Adrenal gland (tissue), 12 donors: ENCODE data around the gene METTL16. TPM values are rescaled to one million over a fixed set of nuclear protein-coding genes. Genes with fewer than 3 reads are reported as not detected.

Experiments used
- DNase-seq, 7 donors: peaks; one replicate each; pipeline ENCODE4 v3.0.0-alpha.2; 2019 to 2020
- H3K27ac ChIP-seq, 5 donors: fragments of 200-600 bp; sonication (generic) in 4 of 5; 1 replicate in 3 of 5; 2 replicates in 2 of 5; pipeline versions ENCODE4 v1.5.1 to v1.8.0; 2016 to 2020; ENCODE audit warnings: mild to moderate bottlenecking in 1 of 5
- H3K27me3 ChIP-seq: fragments of 200-600 bp; 2 replicates; pipeline ENCODE4 v1.8.0; 2021
- H3K36me3 ChIP-seq, 2 donors: fragments of 200-600 bp; replicated peaks in 1 of 2; 1 replicate in 1 of 2; 2 replicates in 1 of 2; pipeline versions ENCODE4 v1.5.1 to v1.8.0; 2018 to 2022
- H3K4me1 ChIP-seq, 2 donors: fragments of 200-600 bp; replicated peaks in 1 of 2; 1 replicate in 1 of 2; 2 replicates in 1 of 2; pipeline versions ENCODE4 v1.5.1 to v1.8.0; 2018 to 2021
- H3K4me3 ChIP-seq, 4 donors: fragments of 200-600 bp; sonication (generic) in 3 of 4; one replicate each; pipeline ENCODE4 v1.5.1; 2016 to 2018
- H3K9me3 ChIP-seq, 3 donors: fragments of 200-600 bp; sonication (generic) in 1 of 3; replicated peaks in 1 of 3; 1 replicate in 2 of 3; 2 replicates in 1 of 3; pipeline versions ENCODE4 v1.5.1 to v1.8.0; 2016 to 2021
- POLR2A ChIP-seq, 2 donors: fragments of 450-650 bp; IDR thresholded peaks; one replicate each; pipeline ENCODE4 v1.6.1; 2017; ENCODE audit warnings: antibody characterized with exemption in 2 of 2, mild to moderate bottlenecking in 2 of 2, moderate library complexity in 1 of 2
- WGBS, 4 donors: extraction: QIAGEN DNeasy Blood & Tissue Kit in 2 of 4; methylation state at CpG; one replicate each; pipeline versions ENCODE4 v1.1.5 to v1.1.7; 2013 to 2017; 5-methylcytosine and 5-hydroxymethylcytosine counted together
- intact Hi-C, 2 donors: fragments of 100-400 bp; cut with DNase I; formaldehyde crosslinking; loops; one replicate each; pipeline versions ENCODE4 v1.14.1 to v1.15.0; 2022 to 2023
- polyA plus RNA-seq, 3 donors: library from polyadenylated mRNA; stranded (reverse); fragments of 200-250 nt in 2 of 3; fragments of 350-450 nt in 1 of 3; fragmentation: Illumina TruSeq in 1 of 3; extraction: RNeasy Lipid Tissue Mini Kit (QIAGEN cat#74804) in 1 of 3; gene quantifications; one replicate each; pipeline ENCODE4 v1.2.3, GENCODE V29; 2013 to 2014
- total RNA-seq, 9 donors: library from RNA; depleted of rRNA in 4 of 9; stranded (reverse); fragments of >200 nt in 4 of 9; fragments of 120-200 nt in 1 of 9; fragmentation: NEBNext Ultra II Directional in 1 of 9; extraction: Animal tissue kit (Norgen Biotek cat#: 25700) in 1 of 9; gene quantifications; one replicate each; pipeline versions ENCODE4 v1.1.0 to v1.2.4, GENCODE V29; 2013 to 2023
- TF ChIP-seq, protein P1 (sequence below), 6 experiments: fragments of 450-650 bp in 4 of 6; fragments of 200-600 bp in 2 of 6; sonication (generic) in 1 of 6; IDR thresholded peaks; 1 replicate in 5 of 6; 2 replicates in 1 of 6; pipeline versions ENCODE4 v1.5.1 to v1.8.0; 2016 to 2021; ENCODE audit warnings: antibody characterized with exemption in 6 of 6, mild to moderate bottlenecking in 2 of 6, moderate library complexity in 1 of 6
- donor health status: healthy with polysubstance abuse.
- donor health status: Bipolar disorder and iron deficiency.
- donor health status: DM: yes; HTN: yes; CAD: no.
- donor health status: DM: no; HTN: no; CAD: no.
- donor health status: DM: no; HTN: no; CAD: no.
- donor health status: DM: yes; HTN: yes; CAD: no.

The METTL16 gene
- total and polyA plus RNA-seq, 12 donors: 15.3 to 94.7 (median 33.2) TPM

DNA sequence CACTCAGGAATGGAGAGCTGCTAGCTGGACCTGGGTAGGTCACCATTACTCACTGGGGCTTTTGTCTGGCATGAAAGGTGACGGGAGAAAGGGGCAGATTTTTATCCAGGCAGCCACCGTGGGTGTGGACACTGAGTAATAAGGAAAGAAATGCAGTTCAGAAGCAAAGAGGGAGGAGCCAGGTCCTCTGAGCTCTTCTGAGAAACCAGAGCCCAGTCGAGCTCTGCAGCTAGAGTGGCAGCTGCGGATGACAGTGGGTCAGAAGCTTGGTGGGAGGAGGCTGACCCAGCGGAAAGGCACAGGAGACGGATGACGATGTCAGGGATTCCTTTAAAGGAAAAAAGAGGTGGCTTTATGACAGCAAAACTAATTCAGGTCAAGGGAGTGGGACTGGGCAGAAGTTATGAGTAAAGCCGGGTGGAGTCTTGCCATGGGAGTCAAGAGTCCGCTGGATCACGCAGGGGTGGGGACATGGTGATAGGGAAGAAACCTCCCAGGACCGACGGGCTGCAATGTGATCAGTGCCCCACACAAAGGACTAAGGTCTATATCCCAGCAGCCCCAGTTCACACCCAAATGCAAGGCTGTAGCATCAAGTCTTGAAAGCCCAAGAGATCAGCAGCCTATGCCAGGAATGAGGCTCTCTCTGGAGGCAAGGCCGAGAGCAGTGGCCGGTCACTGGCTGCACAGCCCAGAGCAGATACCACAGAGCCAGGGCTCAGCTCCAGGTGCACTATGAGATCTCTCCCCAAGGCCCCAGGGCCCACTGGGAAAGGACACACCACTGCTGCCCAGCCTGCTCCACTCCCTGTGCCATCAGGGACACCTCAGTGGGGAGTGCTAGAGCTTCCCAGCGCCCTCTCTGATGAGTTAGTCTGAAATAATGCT, 104.5 kb downstream of the METTL16 start:
- DNase-seq: peak; percentile 86 to 96 (median 93)
- peak overlapping the region in 1 of 4 donors; percentile 12 for H3K4me3 ChIP-seq
- H3K36me3 ChIP-seq: no peaks in the 10 kb centered on the region
- H3K9me3 ChIP-seq: no peaks in the 10 kb centered on the region
- H3K27ac ChIP-seq: peak overlapping the region; percentile 80 to 97 (median 94)
- WGBS, 4 donors: 21 to 35% (median 31%) methylated on average over 15 of the region's 15 CpGs
- no peaks in the 10 kb centered on the region for H3K27me3 ChIP-seq
- H3K4me1 ChIP-seq: peaks cover 18 to 46% of the 10 kb centered on the region in 2 donors
- TF ChIP-seq POLR2A (IDR thresholded peaks at IDR 0.05): peak in 1 of 2 donors; percentile 81
- TF ChIP-seq, protein P1, sequence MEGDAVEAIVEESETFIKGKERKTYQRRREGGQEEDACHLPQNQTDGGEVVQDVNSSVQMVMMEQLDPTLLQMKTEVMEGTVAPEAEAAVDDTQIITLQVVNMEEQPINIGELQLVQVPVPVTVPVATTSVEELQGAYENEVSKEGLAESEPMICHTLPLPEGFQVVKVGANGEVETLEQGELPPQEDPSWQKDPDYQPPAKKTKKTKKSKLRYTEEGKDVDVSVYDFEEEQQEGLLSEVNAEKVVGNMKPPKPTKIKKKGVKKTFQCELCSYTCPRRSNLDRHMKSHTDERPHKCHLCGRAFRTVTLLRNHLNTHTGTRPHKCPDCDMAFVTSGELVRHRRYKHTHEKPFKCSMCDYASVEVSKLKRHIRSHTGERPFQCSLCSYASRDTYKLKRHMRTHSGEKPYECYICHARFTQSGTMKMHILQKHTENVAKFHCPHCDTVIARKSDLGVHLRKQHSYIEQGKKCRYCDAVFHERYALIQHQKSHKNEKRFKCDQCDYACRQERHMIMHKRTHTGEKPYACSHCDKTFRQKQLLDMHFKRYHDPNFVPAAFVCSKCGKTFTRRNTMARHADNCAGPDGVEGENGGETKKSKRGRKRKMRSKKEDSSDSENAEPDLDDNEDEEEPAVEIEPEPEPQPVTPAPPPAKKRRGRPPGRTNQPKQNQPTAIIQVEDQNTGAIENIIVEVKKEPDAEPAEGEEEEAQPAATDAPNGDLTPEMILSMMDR (IDR thresholded peaks at IDR 0.05): no peak
- intact Hi-C loops: no loop called here

DNA sequence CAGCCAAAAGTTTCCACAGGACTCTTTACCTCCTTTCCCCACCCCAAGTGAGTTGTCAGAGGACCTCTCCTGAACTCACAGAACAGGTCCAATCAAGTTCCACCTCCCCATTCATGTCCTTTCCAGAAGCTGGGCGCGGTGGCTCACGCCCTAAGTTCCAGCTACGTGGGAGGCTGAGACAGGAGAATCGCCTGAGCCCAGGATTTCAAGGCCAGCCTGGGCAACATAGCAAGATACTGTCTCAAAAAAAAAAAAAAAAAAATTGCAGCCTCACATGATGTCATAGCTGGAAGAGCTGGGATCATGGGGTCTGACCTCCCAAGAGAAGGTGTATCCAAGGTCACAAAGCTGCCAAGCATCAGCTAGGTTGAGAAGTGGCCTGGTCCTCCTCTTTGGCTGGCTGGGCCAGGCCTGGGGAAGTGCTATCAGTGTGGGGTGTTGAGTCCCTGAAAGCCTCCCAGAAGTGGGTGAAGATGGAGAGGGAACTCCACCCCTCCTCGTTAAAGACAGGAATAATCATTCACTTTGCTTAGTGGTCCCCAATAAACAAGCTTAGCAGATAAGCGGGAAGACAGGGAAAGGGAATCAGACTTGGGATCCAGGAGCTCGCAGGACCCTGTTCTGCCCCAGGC, 105.3 kb downstream of the METTL16 start:
- DNase-seq: peak in 5 of 7 donors; percentile 53 to 68 (median 60)
- intact Hi-C loops: no loop called here
- peak in 1 of 2 donors; percentile 9 for TF ChIP-seq POLR2A (IDR thresholded peaks at IDR 0.05)
- TF ChIP-seq, protein P1 (IDR thresholded peaks at IDR 0.05): no peak
- Histone ChIP-seq H3K4me1 (peaks cover 17 to 46% of the 10 kb centered on the region in 2 donors), H3K27me3 (no peaks in the 10 kb centered on the region), H3K36me3 (no peaks in the 10 kb centered on the region), H3K27ac (peak overlapping the region; percentile 80 to 97 (median 94)), H3K4me3 (peak overlapping the region in 1 of 4 donors; percentile 12), H3K9me3 (no peaks in the 10 kb centered on the region)
- 51 to 59% (median 57%) methylated on average over 4 to 8 of the region's 8 CpGs for WGBS, 4 donors

DNA sequence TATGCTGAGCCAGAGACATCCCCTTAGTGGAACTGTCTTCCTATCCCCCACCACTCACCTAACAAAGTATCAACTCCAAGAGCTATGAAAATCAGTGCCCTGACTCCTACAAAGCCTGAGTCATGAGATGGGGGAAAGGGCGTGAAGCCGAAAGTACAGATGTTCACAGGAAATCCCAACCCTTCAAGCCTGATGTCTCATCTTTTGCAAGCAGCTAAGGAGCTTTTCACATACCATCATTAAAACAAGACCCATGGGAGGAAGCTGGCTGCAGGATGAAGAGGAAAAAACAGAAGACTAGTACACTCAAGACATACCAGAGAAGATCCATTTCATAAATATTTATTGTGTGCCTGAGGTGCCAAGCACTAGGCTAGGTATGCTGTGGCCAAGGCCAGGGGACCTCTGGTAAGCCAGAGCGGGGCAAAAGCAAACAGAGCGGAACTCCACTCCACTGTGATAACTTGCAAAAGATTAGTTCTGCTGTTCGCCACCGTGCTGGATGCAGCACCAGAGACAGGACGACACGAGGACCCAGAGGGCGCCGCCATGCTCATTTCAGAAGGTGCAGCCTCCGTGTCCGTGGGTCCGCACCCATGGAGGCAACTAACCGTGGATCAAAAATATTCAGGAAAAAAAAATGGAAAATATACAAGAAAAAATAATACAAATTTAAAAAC, 106.3 kb downstream of the METTL16 start:
- TF ChIP-seq, protein P1 (IDR thresholded peaks at IDR 0.05): no peak
- no peak for TF ChIP-seq POLR2A (IDR thresholded peaks at IDR 0.05)
- H3K27me3 ChIP-seq: no peaks in the 10 kb centered on the region
- intact Hi-C loops: no loop called here
- peak overlapping the region in 3 of 5 donors; percentile 94 to 97 (median 97) for H3K27ac ChIP-seq
- H3K36me3 ChIP-seq: no peaks in the 10 kb centered on the region
- DNase-seq: peak in 3 of 7 donors; percentile 20 to 31 (median 21)
- 83 to 90% (median 85%) methylated on average over 14 of the region's 14 CpGs for whole genome bisulfite sequencing, 4 donors
- peaks cover 17 to 46% of the 10 kb centered on the region in 2 donors for H3K4me1 ChIP-seq
- no peak overlapping the region for H3K4me3 ChIP-seq
- H3K9me3 ChIP-seq: no peaks in the 10 kb centered on the region

DNA sequence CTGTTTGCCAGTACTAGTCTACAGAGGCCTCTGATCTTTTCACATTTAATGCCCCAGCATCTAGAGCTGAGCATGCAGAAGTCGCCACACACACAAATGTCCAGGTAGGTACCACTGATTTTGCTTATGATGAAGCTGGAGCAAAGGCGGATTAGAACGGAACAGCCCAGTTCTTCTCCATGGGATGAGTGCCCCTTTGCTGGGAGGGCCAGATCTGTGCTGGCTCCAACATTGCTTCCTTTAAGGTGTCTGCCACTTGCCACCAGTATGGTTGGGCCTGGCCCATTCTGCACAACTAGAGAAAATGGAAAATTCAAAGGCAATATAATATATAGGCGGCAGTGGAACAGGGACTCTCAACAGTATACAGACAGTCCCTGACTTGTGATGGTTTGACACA, 108.6 kb downstream of the METTL16 start:
- 95 to 100% (median 96%) methylated on average over 1 to 4 of the region's 4 CpGs for WGBS, 4 donors
- intact Hi-C loops: no loop called here
- H3K27me3 ChIP-seq: no peaks in the 10 kb centered on the region
- H3K27ac ChIP-seq: peak overlapping the region in 2 of 5 donors; percentile 99
- H3K9me3 ChIP-seq: no peaks in the 10 kb centered on the region
- H3K4me1 ChIP-seq: peaks cover 30 to 57% of the 10 kb centered on the region in 2 donors
- peak in 1 of 7 donors; percentile 8 for DNase-seq
- H3K36me3 ChIP-seq: no peaks in the 10 kb centered on the region
- no peak overlapping the region for H3K4me3 ChIP-seq
- TF ChIP-seq POLR2A (IDR thresholded peaks at IDR 0.05): no peak
- TF ChIP-seq, protein P1 (IDR thresholded peaks at IDR 0.05): no peak
